Measurements from ENCODE around the gene C1GALT1.
"Not testable (repeated sequence)": the region's sequence is repeated elsewhere in the genome, so short reads cannot be mapped to it uniquely, and the experiment has no call there.

The C1GALT1 gene

GRCh38 chr7:7242899-7243298, 60.6 kb downstream of the C1GALT1 start:
- DNase-seq: no peak

DNA sequence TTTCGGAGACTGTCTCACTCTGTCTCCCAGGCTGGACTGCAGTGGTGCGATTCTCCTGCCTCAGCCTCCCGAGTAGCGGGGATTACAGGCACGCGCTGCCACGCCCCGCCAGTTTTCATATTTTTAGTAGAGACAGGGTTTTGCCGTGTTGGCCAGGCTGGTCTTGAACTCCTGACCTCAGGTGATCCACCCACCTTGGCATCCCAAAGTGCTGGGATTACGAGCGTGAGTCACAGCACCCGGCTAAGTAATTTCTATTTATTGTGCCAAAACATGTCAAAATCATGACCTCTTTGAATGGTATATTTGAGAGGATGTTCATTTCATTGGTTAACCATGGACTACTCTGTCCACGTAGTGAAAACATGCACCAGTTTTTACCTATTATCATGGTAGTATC, 62.9 kb downstream of the C1GALT1 start:
- not testable (repeated sequence) for DNase-seq

- no peak for DNase-seq
Observed at GRCh38 chr7:7246223-7246622, 63.9 kb downstream of the C1GALT1 start.

- DNase-seq: no peak
Observed at GRCh38 chr7:7247658-7248057, 65.3 kb downstream of the C1GALT1 start.

DNA sequence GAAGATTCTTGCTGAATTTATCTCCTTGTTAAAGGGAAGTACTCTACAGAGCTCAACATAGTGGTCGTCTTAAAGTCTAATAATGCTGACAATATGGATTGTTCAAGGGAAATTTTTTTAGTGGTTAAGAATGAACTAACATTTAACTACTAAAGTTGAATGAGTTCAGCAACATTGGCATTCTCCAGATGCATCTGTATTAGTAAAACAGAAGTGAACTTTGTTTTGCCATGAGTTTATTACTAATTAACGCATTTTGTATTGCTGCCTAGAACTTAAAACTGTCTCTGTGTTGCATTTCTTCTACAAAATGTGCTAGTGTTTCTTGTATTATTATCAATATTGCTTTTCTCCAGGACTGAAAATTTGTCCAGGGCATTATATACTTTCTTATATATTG, 67.5 kb downstream of the C1GALT1 start:
- DNase-seq: no peak

- DNase-seq: peak; percentile 54
Observed at GRCh38 chr7:7251742-7252141, 69.4 kb downstream of the C1GALT1 start.

GRCh38 chr7:7254319-7254718, 72.0 kb downstream of the C1GALT1 start:
- DNase-seq: no peak

DNA sequence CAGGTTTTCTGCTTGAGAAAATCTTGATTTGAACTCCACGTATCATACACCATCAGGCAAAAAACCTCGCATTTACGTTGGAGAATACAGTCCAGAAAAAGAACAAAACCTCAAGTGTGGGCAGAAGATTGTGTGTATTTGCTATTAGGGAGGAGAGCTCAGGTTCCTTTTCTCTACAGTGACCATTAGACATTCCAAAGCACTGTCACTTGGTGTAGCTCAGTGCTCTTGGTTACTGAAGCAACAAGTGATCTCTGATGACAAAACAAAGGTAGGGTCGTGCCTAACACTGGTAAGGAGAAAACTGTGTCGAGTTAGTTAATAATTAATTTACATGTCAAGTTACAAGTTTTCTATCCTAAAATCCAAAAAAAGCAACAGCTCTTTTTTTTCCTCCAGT, 72.6 kb downstream of the C1GALT1 start:
- no peak for DNase-seq

DNA sequence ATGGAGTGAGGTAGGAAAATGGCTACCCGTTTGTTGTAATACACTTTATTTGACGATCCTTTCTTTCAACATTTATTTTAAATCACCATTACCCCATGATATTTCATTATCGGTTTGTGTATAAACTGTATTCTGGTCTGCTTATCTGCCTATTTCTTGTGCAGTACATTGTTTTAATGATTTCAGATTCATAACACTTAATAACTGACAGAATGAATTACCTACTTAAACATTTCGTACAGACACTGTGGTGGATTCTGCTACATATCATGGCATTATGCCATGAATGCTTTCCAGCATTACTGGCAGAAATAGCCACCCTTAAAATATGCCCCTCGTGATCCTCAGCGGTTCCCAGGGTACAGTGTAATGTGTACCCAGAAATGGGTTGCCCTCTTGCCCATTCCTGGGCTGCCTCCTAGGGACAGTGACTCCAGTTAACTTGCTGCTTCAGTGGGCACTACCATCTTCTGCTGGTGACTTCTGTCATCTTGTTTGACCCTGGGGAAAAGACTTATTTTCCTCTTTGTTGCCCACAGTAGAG, 74.5 kb downstream of the C1GALT1 start:
- DNase-seq: no peak

DNA sequence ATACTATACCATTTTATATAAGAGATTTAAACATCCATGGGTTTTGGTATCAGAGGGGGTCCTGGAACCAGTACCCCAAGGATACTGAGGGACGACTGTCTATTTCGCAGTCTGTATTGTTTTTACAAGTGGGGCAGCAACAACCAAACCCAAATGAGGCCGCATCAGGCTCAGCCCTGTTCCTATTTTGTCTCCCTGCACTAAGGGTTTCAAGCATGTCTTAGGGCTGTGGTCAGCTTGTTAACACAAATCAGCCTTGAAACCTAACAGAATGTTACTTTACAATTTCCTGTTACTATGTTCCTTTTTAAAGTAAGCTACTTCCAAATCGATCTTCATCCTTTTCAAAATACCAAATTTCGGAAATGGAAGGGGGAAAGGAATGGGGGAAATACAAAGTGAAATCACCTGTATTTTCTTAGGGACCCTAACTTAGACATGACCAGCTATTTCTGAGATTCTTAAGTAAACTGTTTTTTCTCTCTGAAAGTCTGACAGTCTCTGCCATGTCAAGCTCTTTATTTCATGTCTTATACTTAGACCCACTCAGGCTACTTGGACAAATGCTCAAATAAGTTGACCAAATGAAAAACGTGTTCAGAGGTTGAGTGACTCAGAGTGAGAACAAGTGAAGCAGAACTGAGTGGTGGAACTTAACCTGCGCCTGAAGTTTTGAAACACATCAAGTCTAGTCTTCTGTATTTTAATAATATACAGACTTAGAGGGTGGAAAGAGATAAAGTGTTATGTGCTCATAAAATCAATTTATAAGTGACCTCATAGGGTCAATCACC, 75.8 kb downstream of the C1GALT1 start:
- peak; percentile 38 for DNase-seq

DNA sequence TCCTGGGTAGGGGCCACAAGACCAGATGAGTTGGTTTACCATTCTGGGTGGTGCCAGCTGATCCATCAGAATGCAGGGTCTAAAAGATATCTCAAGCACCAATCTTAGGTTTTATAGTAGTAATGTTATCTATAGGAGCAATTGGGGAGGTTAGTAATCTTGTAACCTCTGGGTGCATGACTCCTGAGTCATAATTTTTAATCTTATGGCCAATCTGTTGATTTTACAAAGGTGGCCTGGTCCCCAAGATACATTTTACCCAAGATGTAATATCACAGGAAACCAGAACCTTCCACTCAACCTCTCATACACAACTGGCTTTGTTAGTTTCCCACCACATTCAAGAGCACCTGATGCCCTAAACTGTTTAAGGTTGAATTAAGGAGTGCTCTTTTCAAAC, 79.5 kb downstream of the C1GALT1 start:
- DNase-seq: no peak

- DNase-seq: no peak
Observed at GRCh38 chr7:7263297-7264230, 81.2 kb downstream of the C1GALT1 start.

DNA sequence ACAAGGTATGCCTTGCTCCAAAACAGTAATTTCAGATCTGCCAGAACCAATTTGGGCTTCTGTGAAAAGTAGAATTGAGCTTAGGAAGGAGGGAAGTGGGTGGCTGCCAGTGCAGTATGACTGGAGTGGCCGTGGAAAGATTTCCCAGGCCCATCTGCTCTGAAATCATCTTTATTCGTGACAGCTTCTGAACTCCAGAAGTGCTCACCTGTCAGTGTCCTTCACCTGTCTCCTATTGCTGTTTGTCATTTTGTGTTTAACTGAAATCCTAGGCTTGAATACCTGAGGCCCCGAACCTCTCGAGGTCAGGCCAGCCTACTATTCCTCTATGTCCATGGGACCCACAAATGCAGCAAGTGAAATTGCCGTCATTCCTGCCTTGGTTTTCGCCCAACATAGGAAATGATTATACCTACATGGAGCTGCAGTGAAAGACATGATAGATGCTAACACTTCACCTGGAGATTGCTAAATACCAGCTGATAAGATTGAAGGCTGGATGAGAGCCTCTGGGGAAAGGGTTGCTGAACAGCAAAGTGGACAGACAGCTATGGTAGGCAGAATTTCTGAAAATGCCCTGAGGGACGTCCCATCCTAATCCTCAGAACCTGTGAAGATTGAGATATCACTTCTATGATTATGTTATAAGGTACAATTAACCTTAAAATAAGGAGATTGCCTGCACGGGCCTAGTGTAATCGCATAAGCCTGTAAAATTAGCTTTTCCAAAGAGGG, 82.1 kb downstream of the C1GALT1 start:
- DNase-seq: no peak

DNA sequence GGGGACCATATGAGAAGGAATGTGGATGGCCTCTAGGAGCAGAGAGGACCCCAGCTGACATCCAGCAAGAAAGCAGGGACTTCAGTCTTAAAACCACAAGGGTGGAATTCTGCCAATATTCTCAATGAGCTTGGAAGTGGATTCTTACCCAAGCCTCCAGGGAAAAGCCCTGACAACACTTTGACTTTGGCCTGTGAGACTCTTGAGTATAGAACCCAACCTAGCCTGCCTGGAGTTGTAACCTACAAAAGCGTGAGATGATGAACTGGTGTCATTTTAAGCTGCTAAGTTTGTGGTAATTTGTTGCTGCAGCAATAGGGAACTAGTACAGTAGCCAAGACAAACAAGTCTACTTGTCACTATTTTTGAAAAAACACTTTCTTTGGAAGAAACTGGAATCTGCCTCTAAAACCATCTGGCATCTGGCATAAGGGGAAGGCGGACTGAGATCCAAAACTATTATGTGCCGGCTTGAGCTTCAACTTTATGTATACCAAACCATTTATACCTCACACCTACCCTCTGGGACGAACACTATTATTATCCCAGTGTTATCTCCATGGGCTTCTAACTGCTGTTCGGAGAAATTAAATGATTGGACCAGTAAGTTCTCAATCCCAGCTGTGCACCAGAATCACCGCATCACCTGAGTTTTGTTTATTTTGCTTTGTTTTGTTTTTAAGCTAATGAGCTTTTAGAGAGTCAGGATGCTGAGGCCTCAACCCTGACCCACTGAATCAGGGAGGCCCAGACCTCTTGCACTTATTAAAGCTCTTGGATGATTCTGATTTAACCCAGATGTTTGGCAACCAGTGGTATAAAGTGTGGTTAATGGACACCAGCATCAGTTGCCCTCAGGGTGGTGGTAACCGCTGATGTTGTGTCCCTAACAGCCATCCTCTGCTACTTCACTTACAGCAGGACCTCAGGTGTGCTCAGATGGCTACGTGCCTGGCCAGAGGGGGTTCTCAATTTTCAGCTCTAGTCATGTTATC, 83.0 kb downstream of the C1GALT1 start:
- DNase-seq: no peak

- no peak for DNase-seq
Observed at GRCh38 chr7:7266257-7266881, 84.0 kb downstream of the C1GALT1 start.

GRCh38 chr7:7271094-7271874, 88.9 kb downstream of the C1GALT1 start:
- DNase-seq: no peak

- no peak for DNase-seq
Observed at GRCh38 chr7:7272294-7272693, 90.0 kb downstream of the C1GALT1 start.

- no peak for DNase-seq
Observed at GRCh38 chr7:7274782-7275181, 92.4 kb downstream of the C1GALT1 start.

- DNase-seq: peak; percentile 41
Observed at GRCh38 chr7:7276161-7276560, 93.8 kb downstream of the C1GALT1 start.

DNA sequence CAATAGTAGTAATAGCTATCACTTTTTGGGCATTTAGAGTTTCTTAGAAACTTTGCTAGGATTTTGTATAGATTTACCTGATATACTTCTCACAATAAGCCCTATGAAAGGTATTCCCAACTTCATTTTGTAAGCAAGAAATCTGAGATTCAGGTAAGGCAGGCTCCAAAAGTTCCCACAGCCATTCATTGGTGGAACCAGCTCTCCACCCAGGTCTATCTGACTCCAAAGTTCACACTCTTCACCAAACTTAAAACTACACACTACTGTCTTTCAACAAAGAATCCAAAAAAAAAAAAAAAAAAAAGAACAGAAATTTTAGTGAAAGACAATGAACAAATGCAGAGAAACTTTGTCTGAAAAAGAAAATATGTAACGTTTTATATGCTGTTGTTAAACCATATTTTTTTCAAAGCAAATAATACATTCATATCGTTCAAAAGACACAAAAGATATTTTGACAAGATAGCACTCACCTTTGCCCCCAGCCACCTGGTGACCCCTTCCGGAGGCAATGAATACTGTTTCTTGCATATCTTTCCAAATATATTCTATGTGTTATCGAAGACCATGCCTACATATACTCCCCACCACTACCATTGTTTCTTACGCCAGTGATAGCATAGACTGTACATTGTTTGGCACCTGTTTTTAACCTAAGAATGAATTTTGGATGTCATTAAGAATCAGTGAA, 108.2 kb downstream of the C1GALT1 start:
- DNase-seq: no peak
